Measurements from ENCODE around the gene PAPOLA. TPM values are rescaled to one million over a fixed set of nuclear protein-coding genes. Genes with fewer than 3 reads are reported as not detected.

PAPOLA gene
- total and polyA plus RNA-seq, 2 donors from 2014 or later = 70.8 to 160 TPM

- intact Hi-C loops (cut with DNase I) = no loop called here
- no peaks in the 10 kb centered on the region for H3K9me3 ChIP-seq (ENCODE audit: control insufficient read depth in 2 of 3, insufficient read depth in 1 of 3, low read length in 3 of 3)
- no peaks in the 10 kb centered on the region for H3K4me1 ChIP-seq (ENCODE audit: control insufficient read depth in 2 of 3, insufficient read depth in 2 of 3, low read depth in 1 of 3, low read length in 3 of 3)
- H3K27ac ChIP-seq (ENCODE audit: low read depth in 2 of 2, low read length in 2 of 2) = no peak overlapping the region
- no peak overlapping the region for H3K9ac ChIP-seq (ENCODE audit: low read length in 3 of 3)
- no peak for TF ChIP-seq CTCF (IDR thresholded peaks at IDR 0.05; ENCODE audit: borderline replicate concordance, extremely low read depth, insufficient read depth)
- no peak for FAIRE-seq
- DNase-seq = no peak
- H3K36me3 ChIP-seq (ENCODE audit: control insufficient read depth in 2 of 3, insufficient read depth in 3 of 3, low read length in 3 of 3) = no peaks in the 10 kb centered on the region
- no peak overlapping the region for H3K4me3 ChIP-seq (ENCODE audit: low read length in 3 of 3)
- no peaks in the 10 kb centered on the region for H3K27me3 ChIP-seq (ENCODE audit: control insufficient read depth, insufficient read depth, low read length)
These were observed 22.6 kb upstream of the PAPOLA start for GRCh38 chr14:96479435-96480146.

- FAIRE-seq = no peak
- H3K4me3 ChIP-seq (ENCODE audit: low read length in 3 of 3) = no peak overlapping the region
- intact Hi-C loops (cut with DNase I) = no loop called here
These were observed 20.4 kb upstream of the PAPOLA start for GRCh38 chr14:96481731-96482314.

GRCh38 chr14:96482986-96483385, 19.2 kb upstream of the PAPOLA start:
- no peak overlapping the region for H3K4me3 ChIP-seq (ENCODE audit: low read length in 3 of 3)
- intact Hi-C loops (cut with DNase I) = no loop called here
- FAIRE-seq = no peak

More at GRCh38 chr14:96481731-96482314, 20.4 kb upstream of the PAPOLA start:
- Histone ChIP-seq H3K9me3 (ENCODE audit: control insufficient read depth in 2 of 3, insufficient read depth in 1 of 3, low read length in 3 of 3) (no peaks in the 10 kb centered on the region), H3K4me1 (ENCODE audit: control insufficient read depth in 2 of 3, insufficient read depth in 2 of 3, low read depth in 1 of 3, low read length in 3 of 3) (no peaks in the 10 kb centered on the region), H3K9ac (ENCODE audit: low read length in 3 of 3) (no peak overlapping the region), H3K36me3 (ENCODE audit: control insufficient read depth in 2 of 3, insufficient read depth in 3 of 3, low read length in 3 of 3) (no peaks in the 10 kb centered on the region), H3K27me3 (ENCODE audit: control insufficient read depth, insufficient read depth, low read length) (no peaks in the 10 kb centered on the region), H3K27ac (ENCODE audit: low read depth in 2 of 2, low read length in 2 of 2) (no peak overlapping the region)
- no peak for TF ChIP-seq CTCF (IDR thresholded peaks at IDR 0.05; ENCODE audit: borderline replicate concordance, extremely low read depth, insufficient read depth)
- DNase-seq = no peak

More at GRCh38 chr14:96482986-96483385, 19.2 kb upstream of the PAPOLA start:
- DNase-seq = no peak
- H3K9me3 ChIP-seq (ENCODE audit: control insufficient read depth in 2 of 3, insufficient read depth in 1 of 3, low read length in 3 of 3) = no peaks in the 10 kb centered on the region
- H3K9ac ChIP-seq (ENCODE audit: low read length in 3 of 3) = no peak overlapping the region
- no peaks in the 10 kb centered on the region for H3K4me1 ChIP-seq (ENCODE audit: control insufficient read depth in 2 of 3, insufficient read depth in 2 of 3, low read depth in 1 of 3, low read length in 3 of 3)
- no peaks in the 10 kb centered on the region for H3K27me3 ChIP-seq (ENCODE audit: control insufficient read depth, insufficient read depth, low read length)
- H3K36me3 ChIP-seq (ENCODE audit: control insufficient read depth in 2 of 3, insufficient read depth in 3 of 3, low read length in 3 of 3) = no peaks in the 10 kb centered on the region
- no peak overlapping the region for H3K27ac ChIP-seq (ENCODE audit: low read depth in 2 of 2, low read length in 2 of 2)
- TF ChIP-seq CTCF (IDR thresholded peaks at IDR 0.05; ENCODE audit: borderline replicate concordance, extremely low read depth, insufficient read depth) = no peak

Measured in kidney (tissue), 14 donors.